DMS53 (cell line): ENCODE measurements around the gene DIPK1C.

Source experiments
- DNase-seq: peaks from one replicate; lab custom pipeline; 2025; lab: John Stamatoyannopoulos, UW

DIPK1C gene

DNA sequence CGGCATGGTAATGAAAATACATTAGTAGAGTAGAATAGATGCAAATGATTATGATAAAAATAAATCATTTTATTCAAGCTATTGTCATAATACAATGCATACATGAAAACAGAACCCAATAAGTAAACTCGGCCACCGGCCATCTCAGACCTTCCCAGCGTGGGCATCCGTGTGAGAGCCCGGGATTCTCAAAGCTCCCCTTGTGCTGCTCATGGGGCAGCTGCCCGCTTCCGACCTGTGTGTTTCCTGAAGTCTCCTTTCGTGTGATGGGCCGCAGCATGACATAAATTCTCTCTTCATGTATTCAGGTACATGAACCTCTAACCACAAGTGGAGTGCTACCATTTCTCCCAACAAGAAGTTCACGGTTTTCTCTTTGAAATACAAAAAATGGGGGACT, 25.6 kb upstream of the DIPK1C start:
- no peak for DNase-seq

DNA sequence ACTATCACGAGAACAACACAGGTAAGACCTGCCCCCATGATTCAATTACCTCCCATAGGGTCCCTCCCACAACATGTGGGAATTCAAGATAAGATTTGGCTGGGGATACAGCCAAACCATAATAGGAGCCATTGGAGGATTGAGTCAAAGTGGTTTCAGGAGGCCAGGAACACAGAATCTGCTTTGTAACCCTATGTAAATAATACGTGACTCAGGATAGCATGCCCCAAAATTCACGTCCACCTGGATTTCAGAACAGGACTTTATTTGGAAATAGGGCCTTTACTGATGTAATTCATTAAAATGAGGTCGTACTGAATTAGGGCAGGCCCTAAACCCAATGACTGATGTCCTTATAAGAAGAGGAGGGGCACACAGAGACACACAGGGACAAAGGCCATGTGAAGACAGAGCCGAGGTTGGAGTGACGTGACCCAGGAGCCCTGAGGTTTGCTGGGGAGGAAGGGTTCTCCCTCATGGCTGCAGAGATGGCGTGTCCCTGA, 23.1 kb upstream of the DIPK1C start:
- DNase-seq = no peak

DNA sequence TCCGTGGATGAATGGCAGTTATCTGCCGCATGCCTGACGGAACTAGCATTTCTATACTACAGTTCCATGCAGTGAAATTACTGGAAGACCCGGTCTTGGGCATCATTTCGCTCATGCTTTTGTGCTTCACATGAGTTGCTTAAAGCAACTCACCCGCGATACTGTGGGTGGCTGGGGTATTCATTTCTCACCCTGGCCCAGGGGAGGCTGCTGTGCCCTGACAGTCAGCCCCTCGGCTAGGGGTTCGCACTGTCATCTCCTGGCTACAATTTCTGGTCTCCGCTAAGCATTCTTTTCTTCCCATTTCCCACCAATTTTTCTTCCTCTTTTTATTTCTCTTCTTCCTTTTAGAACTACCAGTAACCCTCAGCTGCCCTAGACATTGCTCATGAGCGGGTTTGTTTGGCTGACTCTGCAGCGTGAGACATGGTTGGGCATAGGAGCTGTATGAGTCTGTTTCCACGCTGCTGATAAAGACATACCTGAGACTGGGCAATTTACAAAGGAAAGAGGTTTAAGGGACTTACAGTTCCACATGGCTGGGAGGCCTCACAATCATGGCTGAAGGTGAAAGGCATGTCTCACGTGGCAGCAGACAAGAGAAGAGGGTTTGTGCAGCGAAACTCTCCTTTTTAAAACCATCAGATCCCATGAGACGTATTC, 22.5 kb upstream of the DIPK1C start:
- DNase-seq = no peak

DNA sequence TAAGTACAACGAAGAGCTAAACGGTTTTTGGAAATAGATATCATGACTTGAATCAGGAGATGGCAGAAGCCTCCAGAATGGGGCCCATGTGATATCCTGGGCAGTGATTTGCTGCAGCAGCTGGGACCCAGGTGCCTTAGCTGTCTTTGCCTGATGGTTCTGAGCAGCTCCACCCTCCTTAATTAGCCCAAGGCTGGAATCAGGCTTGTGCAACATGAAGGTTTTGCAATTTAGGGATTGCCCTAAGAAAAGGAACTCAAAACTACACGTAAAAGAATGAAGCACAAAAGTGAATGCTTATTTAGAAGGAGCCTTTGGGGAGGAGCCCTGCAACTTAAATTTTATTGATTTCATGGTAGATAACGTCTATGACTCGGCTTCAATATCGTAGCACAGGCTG, 21.8 kb upstream of the DIPK1C start:
- DNase-seq = no peak

DNA sequence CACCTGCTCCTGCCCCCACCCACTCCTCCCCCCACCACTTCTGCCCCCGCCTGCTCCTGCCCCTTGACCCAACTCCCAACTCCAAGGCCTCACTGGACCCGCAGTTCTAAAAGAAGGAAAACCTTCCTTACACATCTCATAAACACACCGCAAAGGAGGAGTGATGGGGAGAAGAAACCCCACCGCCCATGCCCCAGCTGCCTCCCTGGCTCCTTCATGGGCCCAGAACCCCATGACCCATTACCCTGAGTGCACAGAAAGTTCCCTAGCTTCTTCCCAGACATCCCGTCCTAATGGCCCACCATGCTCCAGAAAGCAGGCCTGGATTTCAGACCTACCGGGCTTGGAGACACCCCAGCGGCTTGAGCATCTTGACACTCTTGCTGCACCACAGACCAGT, 21.2 kb upstream of the DIPK1C start:
- DNase-seq = no peak

DNA sequence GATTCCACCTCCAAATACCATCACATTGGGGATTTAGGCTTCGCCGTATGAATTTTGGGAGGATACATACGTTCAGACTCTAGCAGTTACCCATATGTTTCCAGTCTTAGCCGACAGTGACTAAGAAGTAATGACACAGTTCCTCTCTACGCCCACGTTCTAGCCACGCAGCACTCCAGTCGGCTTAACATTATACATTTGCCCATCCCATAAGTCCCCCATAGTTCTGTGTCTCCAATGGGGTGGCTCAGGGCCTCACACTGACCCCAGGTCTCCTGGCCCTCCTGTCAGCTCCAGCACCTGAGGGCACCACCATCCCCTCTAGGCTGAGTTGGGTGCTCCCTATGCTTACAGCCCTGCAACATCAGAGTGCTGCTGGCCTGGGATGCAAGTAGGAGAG, 20.7 kb upstream of the DIPK1C start:
- DNase-seq = no peak

DNA sequence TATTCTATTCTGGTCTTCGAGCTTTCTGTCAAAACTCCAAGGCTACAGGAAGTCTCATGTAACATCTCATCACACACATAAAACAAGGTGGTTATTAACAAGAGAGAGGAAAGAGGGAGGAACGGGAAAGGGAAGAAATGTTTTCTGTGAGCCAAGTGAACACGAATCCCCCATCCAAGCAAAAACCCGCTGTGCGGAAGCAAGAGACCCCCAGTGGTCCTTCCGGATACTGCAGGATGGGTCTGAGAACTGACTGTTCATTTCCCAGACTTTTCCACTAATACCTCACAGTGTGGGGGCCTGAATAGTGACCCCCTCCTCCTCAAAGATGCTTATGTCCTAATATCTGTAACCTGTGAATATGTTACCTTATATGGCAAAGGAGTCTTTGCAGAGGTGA, 19.0 kb upstream of the DIPK1C start:
- peak; percentile 50 for DNase-seq

DNA sequence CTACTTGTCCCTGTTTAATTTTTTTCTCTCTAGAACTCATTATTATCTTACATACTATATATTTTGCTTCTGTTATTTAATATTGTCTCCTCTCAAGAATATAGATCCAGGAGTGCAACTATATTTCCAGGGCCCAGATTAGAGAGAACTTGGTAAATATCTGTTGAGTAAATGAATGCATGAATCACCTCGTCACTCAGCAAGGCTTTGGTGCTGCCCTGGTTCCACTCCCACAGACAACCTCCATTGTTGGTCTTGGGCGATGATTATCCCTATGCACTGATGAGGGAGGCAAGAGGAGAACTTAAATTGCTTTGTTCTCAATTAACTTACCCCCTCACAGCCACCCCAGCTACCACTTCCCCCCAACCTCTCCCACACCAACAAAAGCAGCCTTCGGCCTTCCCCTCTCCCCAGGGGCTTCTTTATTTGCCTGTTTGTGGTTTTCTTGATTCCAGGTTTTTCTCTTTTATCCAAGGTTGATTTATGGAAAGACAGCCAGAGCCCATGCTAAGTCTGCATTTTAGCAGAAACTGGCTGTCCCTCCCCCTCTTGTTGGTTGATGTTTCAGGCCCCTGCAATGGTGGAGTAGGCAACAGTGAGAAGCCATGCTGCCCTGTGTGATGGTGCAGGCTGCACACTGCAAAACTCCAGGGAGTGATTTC, 17.0 kb upstream of the DIPK1C start:
- no peak for DNase-seq

DNA sequence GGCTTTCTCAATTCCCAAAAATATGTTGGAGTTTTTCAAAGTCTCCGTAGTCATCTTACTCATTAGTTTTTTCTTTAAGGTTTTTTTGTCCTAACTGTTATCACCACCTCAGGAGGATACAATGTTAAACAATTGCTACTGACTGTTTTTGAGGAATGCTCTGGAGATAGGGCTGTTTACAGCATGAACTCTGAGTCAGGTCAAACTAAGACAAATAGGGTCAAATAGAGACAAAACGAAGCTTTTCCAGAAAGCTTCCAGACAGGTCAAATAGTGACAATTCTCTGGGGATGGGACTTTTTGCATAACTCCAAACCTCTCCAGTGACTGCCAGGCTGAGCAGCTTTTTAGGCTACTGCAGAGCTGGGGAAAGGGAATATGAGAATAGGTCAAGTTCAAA, 15.2 kb upstream of the DIPK1C start:
- DNase-seq = no peak

DNA sequence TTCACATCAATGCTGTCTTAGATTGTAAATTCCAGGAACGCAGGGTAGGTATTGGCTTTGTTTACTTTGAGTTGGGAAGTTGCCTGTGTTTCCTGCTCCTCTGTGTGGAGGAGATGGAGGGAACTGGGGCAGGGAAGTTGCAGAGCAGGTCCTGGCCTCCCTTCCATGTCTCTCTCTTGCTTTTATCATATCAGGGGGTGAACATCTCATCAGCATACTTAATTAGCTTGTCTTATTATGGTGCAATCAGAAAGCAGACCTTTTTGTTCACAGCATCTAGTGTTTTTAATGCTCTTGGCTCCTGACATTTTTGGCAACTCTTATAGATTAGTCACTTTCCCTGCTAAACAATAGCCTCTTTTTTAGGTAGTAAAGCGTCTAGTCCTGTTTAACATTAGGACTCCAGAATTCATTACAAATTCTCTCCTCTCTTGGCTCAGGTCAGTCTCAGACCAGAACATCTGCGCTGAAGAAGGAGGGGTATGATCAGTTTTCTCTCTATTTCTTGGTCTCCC, 11.5 kb upstream of the DIPK1C start:
- peak; percentile 24 for DNase-seq

DNA sequence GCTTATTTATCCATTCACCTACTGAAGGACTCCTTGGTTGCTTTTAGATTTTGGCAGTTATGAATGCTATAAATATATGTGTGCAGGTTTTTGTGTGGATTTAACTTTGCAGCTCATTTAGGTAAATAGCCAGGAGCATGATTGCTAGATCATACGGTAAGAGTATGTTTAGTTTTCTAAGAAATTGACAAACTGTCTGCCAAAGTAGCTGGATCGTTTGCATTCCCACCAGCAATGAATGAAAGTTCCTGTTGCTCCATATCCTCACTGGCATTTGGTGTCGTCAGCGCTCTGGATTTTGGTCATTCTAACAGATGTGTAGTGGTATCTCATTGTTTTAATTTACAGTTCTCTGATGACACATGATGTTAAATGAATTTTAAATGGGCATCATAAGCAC, 8.7 kb upstream of the DIPK1C start:
- DNase-seq = no peak

DNA sequence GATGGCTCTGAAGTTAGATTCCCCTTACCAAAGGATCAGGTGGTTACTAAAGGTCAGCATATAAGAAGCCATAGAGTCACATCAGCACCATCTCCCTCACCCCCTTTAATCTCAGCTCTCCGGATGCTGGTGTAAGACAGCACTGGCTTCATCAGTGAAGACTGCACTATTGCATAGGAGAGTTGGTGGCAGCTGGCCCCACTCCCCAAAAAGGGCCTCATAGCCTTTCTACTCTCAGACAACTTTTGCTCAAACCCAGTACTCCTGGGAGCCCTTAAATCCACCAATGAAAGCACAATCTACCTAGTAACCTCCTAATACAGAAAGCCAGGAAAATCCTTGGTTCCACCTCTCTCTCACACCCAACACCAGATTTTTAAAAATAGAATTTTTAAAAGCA, 6.9 kb upstream of the DIPK1C start:
- DNase-seq = no peak

DNA sequence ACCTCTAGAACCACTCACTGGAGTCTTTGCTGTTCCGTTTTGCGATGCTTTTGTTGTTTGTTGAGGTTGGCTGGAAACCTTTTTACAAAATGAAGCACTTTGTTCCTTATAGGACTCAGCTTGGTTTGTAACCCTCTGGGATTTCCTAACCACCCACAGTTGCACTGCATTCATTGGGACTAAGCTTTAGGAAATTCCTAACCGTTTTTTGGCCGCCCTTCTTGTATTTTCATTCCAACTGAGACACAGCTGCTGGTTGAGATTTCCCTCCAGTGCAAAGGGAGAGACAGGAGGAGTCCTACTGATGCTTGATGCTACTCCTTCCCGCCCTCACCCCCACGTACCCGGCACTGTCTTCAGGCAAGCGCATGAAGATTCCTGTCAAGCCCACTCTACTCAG, 6.1 kb upstream of the DIPK1C start:
- no peak for DNase-seq

DNA sequence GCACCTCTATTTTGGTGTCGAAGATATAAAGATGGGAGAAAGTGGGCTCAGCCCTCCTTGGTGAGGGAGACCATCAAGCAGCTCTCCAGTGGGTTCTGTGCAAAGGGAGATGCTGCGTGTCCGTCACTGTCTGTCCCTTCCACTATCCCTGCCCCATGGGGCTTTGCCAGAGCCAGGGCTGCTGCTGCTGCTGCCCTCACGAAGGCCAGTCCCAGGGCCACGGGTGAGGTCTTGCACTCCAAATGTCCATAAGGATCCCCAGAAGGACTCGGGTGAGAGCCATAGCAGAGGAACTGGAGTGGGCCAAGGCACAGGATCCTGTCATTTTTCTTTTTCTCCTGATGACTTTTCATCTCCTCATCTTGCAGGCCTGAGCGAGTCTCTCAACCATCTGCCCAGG, 3.7 kb upstream of the DIPK1C start:
- DNase-seq = no peak

DNA sequence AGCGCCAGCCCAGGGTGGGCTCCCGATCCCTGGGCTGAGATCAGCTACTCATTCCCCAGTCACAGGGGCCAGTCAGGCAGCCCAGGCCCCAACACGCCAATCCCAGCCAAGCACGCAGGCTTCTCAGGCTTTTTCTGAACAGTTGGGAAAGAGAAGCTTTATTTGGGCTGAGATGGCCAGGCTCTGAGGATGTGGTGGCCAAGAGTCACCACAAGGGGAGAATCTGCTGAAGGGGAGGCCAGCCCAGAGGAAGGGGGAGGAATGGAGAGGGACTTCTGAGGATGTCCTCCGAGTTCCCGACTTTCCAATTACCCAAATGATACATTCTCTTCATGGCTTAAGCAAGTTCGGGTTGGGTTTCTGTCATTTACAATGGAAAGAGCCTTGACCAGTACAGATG, 2.8 kb upstream of the DIPK1C start:
- peak; percentile 47 for DNase-seq

DNA sequence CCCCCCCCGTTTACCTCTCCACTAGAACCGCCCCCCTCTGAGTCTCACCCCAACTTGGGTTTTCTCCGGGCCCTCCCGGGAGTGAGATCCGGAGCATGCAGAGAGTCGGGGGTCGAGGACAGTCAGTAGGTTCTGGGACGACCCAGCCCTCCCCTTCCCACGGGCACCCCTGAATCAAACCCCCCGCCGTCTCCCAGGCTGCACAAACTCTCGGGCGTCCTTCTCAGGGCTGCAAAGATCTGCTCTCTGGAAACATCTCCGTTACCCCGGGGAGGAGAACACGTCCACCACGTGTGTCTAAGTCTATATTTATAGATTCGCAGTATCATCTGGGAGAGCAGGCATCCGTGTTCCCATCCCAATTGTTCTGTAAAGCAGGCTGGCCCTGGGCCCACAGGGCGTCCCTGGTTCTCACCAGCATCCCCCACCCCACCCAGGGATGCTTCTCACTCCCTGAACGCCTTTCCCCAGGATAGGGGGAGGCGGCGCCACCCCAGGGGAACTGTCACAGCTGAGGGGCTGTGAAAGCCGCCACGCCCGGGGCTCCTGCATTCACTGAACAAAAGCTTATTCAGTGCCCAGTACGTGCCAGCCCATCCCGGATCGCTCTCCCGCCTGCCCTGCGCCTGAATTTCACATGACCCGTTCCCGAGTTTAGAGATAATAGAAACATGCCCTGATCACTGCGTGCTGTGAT, 765 bp upstream of the DIPK1C start:
- DNase-seq = peak; percentile 37

DNA sequence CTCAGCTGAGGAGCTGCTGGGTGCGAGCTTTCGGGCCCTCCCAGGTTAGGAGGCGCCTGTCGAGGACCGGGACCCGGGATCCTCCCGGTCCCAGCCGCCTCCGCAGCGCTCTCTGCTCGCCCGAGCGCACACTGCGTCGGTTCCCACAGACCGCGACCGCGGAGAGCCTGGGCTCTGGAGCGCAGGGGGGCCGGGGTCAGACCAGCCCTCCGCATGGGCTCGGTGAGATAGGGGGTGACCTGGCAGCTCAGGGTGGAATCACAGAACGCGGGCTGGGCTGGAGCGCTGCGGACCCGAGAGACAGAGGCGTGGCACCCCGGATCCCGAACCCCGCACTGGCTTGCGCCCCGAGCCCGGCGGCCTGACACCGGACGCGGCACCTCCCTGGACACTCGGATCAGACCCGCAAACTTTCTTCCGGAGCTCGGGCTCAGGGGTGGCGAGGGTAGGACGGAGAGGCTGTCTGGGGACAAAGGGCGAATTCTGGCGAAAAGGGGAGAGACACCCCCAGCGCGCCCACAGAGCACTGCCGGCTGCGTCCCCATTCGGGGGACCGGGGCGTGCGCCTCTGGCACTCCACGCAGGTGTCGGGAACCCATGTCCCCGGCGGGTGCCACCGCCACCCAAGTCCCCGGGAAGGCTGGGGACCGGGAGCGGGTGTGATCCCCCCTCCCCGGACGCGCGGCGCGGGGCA, 612 bp downstream of the DIPK1C start:
- DNase-seq = peak; percentile 50

DNA sequence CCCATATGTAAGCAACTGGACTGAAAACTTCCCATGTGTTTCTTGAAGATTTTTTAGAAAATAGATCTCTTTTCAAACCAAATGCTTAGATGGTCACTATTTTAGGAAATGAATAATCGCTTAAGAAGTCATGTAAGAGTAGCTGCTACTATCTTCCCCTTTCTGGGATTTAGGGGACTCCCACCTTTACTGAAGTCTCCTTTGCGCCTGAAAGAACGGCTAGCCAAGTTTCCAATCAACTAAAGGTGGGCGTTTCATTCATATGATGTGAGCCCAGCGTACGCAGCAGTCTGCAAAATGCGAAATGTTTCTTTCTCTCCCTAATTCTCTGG, 1.1 kb downstream of the DIPK1C start:
- no peak for DNase-seq

DNA sequence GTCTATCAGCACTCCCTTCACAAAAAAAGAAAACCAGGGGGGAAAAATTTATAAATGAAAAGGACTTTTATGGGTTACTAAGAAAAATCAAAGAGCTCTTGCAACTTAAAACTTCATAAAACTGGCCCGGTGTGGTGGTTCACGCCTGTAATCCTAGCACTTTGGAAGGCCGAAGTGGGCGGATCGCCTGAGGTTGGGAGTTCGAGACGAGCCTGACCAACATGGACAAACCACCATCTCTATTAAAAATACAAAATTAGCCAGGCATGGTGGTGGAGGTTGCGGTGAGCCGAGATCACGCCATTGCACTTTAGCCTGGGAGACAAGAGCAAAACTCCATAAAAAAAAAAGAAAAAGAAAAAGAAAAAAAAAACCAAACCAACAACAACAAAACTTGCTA, 1.7 kb downstream of the DIPK1C start:
- DNase-seq = no peak

DNA sequence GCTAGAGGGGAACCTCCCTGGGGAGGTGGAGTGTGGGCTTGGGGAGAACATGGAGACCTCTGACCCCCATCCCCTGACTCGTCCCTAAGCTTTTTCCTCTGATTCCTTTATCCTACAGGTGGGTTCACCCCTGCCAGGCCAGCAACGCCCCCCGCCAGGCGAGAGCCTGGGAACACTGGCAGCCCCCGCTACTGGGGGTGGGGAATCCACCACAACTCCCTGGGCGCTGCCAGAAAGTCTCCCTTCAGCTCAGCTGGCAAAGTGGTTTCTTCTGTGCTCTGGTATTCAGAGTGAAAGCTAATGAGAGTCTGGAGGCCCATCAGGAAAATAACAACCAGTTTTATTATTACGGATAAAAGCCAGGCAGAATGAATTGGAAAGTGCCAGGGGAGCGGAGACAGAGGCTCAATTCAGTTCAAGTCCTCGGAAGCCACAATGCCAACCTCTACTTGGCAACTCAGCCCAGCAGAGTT, 2.8 kb downstream of the DIPK1C start:
- DNase-seq = no peak

DNA sequence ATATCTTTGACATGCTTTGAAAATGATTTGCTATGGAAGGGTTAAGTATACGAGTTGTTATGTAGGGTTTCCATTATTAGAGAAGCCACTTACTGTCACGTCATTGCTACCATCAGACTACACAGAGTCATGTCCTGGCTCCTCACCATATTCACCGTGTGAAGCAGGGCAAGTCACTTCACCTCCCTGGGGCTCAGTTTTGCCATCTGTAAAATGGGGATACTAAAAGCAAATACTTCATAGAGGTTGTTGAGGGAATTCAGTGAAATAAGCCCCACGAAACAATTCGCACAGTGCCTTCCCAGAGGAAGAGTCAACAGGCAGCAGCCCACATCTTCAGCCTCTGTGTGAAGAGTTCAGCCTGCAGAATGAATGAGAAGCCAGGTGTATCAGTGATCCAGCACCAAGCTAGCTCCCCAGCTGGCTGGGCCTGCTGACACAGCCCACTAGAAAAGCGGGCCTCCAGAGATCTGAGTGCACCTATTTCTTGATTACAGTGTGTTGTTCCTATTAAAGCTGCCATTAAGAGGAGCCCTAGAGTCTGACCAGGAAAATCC, 3.4 kb downstream of the DIPK1C start:
- no peak for DNase-seq

DNA sequence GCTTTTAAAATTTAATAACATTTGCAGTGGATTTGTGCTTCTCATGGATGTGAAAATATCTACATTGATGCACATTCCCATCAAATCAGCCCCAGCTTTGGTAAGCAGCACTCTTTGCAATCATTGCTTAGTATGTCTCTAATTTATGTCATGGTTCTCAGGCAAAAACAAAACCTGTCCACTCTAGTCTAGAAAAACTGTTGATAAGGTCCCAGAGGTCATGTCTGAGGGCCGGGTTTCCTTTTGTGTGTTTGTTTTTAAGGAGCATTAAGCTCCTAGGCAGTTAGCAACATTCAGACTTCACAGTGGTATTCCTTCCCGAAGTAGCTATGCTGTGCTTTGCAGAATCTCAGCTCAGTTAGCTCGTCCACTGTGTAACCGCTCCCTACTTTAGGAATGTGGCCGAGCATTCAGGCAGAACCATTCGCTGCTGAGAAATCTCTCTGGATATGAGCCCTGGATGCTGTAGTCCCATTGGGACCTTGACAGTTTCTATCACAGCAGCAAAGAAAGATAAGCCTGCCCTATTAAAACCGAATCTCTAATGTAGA, 4.0 kb downstream of the DIPK1C start:
- no peak for DNase-seq
